ENCODE data around the gene ERC2. TPM values are rescaled to one million over a fixed set of nuclear protein-coding genes. Genes with fewer than 3 reads are reported as not detected.

The ERC2 gene
- total RNA-seq, 1 donor from 2014 or later, result 0.99 TPM

DNA sequence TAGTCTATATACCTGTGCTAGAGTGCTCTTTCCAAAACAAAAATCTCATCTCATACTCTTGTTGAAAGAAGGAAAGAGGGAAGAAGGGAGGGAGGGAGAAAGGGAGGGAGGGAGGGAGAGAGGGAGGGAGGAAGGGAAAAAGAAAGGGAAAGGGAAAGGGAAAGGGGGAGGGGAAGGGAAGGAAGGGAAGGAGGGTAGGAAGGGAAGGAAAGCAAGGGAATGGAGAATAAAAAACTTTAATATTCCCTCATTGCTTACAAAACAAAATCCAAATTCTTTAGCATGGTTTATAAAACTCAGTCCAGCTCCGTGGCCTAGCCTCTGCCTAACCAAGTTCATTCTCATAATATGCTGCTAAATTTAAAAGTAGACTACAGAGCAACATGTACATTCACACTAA lies 104.5 kb downstream of the ERC2 start:
- H3K27me3 ChIP-seq (ENCODE audit: low read depth), result no peaks in the 10 kb centered on the region
- no peak for DNase-seq
- H3K36me3 ChIP-seq, result no peaks in the 10 kb centered on the region
- intact Hi-C loops (cut with micrococcal nuclease), result no loop called here
- TF ChIP-seq, protein P1, sequence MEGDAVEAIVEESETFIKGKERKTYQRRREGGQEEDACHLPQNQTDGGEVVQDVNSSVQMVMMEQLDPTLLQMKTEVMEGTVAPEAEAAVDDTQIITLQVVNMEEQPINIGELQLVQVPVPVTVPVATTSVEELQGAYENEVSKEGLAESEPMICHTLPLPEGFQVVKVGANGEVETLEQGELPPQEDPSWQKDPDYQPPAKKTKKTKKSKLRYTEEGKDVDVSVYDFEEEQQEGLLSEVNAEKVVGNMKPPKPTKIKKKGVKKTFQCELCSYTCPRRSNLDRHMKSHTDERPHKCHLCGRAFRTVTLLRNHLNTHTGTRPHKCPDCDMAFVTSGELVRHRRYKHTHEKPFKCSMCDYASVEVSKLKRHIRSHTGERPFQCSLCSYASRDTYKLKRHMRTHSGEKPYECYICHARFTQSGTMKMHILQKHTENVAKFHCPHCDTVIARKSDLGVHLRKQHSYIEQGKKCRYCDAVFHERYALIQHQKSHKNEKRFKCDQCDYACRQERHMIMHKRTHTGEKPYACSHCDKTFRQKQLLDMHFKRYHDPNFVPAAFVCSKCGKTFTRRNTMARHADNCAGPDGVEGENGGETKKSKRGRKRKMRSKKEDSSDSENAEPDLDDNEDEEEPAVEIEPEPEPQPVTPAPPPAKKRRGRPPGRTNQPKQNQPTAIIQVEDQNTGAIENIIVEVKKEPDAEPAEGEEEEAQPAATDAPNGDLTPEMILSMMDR (IDR thresholded peaks at IDR 0.05; ENCODE audit: borderline replicate concordance), result no peak
- H3K4me3 ChIP-seq, result no peak overlapping the region
- H3K27ac ChIP-seq (replicated peaks), result no peak overlapping the region
- no peaks in the 10 kb centered on the region for H3K4me1 ChIP-seq
- no peaks in the 10 kb centered on the region for H3K9me3 ChIP-seq (replicated peaks)

DNA sequence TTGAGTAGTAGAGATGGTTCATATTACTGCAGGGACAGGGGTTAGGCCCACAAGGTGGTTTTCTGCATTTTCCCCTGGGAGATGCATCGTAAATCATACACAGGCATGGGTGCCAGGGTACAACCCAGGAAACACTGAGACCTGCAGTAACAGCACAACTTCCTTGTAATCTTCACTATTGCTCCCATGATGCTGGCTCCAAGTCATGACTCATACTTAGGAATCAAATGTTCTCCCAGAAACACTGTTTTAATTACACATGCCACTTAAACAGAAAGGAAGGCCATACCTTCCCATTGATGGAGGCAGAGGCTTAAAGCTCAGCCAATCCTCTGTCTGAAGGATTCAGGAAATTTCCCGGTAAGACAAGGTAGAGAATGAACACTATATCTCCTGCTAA lies 106.5 kb downstream of the ERC2 start:
- Histone ChIP-seq H3K27me3 (ENCODE audit: low read depth) (no peaks in the 10 kb centered on the region), H3K4me1 (no peaks in the 10 kb centered on the region), H3K27ac (replicated peaks) (no peak overlapping the region), H3K4me3 (no peak overlapping the region), H3K36me3 (no peaks in the 10 kb centered on the region), H3K9me3 (replicated peaks) (no peaks in the 10 kb centered on the region)
- intact Hi-C loops (cut with micrococcal nuclease), result no loop called here
- no peak for DNase-seq
- TF ChIP-seq, protein P1 (IDR thresholded peaks at IDR 0.05; ENCODE audit: borderline replicate concordance), result no peak

DNA sequence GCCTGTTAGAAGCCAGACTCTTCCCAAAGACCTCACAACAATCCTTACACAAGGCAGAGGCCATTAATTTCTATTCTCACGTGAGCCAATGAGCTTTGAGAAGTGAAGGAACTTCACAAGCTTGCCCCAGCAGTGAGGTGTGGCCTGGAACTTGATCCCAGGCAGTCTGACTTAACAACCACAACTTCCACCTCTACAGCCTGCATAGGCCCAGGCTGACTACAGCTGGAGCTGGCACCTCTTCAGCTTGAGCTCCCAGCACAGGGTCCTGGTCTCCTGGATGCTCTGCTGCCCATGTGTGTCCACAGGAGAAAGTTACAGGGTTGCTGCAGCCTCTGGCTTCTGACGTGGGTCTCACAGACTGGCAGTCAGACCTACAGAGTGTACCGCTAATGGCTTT lies 111.0 kb downstream of the ERC2 start:
- H3K36me3 ChIP-seq, result no peaks in the 10 kb centered on the region
- no peak overlapping the region for H3K4me3 ChIP-seq
- DNase-seq, result no peak
- no peak overlapping the region for H3K27ac ChIP-seq (replicated peaks)
- no peaks in the 10 kb centered on the region for H3K4me1 ChIP-seq
- no peaks in the 10 kb centered on the region for H3K9me3 ChIP-seq (replicated peaks)
- TF ChIP-seq, protein P1 (IDR thresholded peaks at IDR 0.05; ENCODE audit: borderline replicate concordance), result no peak
- H3K27me3 ChIP-seq (ENCODE audit: low read depth), result no peaks in the 10 kb centered on the region
- intact Hi-C loops (cut with micrococcal nuclease), result no loop called here

DNA sequence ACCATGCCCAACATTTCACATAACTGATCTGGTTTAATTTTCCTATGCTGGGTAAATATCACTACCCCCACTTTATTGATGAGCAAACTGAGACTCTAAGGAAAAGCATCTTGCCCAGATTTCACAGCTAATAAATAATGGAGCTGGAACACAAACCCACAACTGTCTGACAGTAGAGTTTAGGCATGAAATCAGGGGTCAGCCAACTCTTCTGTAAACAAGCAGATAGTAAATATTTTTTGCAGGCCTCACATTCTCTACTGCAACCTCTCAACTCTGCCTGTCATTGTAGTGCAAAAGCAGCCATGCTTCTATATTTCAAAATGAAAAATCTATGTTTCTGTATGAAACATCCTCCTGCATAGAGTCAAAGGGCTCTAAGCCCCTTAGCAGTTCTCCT lies 111.5 kb downstream of the ERC2 start:
- no peak for DNase-seq
- no peak overlapping the region for H3K27ac ChIP-seq (replicated peaks)
- intact Hi-C loops (cut with micrococcal nuclease), result no loop called here
- no peak overlapping the region for H3K4me3 ChIP-seq
- no peaks in the 10 kb centered on the region for H3K27me3 ChIP-seq (ENCODE audit: low read depth)
- TF ChIP-seq, protein P1 (IDR thresholded peaks at IDR 0.05; ENCODE audit: borderline replicate concordance), result no peak
- H3K36me3 ChIP-seq, result no peaks in the 10 kb centered on the region
- H3K9me3 ChIP-seq (replicated peaks), result no peaks in the 10 kb centered on the region
- H3K4me1 ChIP-seq, result no peaks in the 10 kb centered on the region

DNA sequence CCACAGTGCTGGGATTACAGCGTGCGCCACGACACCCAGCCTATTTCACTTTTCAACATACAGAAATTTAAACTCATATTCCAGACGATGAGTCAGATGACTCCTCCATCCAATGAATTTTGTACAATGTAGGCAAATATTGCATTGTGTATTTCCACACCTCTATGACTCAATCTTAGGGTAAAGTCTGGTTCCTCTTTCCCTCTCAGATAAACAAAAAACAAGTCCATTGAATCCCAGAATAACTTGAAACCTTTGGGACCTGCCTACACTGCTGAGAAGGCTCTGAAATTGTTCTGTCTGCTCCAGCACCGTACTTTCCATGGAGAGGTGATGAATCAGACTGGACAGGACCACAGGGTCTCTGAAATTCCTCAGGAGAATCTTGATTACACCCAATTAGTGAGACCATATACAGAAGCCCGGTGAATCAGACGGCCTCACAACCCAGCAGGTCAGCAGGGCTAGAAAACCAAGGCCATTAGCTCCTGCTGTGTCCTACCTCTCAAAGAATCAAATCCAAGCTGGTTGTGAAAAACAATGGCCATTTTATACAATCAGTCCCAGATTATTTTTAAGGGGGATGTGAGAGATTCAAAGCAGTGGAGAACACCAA lies 112.6 kb downstream of the ERC2 start:
- H3K4me1 ChIP-seq, result no peaks in the 10 kb centered on the region
- DNase-seq, result no peak
- H3K4me3 ChIP-seq, result no peak overlapping the region
- no peaks in the 10 kb centered on the region for H3K36me3 ChIP-seq
- H3K27ac ChIP-seq (replicated peaks), result no peak overlapping the region
- TF ChIP-seq, protein P1 (IDR thresholded peaks at IDR 0.05; ENCODE audit: borderline replicate concordance), result no peak
- intact Hi-C loops (cut with micrococcal nuclease), result no loop called here
- no peaks in the 10 kb centered on the region for H3K9me3 ChIP-seq (replicated peaks)
- no peaks in the 10 kb centered on the region for H3K27me3 ChIP-seq (ENCODE audit: low read depth)
